Heart right ventricle (tissue), 16 donors: Measurements from ENCODE around the gene LGR6. TPM values are rescaled to one million over a fixed set of nuclear protein-coding genes. Genes with fewer than 3 reads are reported as not detected.

ENCODE experiments used
- ATAC-seq, 8 donors: fragments of 200-7000 bp; cut with Tn5 transposase; one replicate each; pipeline ENCODE4 v1.9.1; 2020; ENCODE audit warnings: mild to moderate bottlenecking in 8 of 8, moderate library complexity in 8 of 8, moderate number of reproducible peaks in 1 of 8
- DNase-seq, 2 donors: peaks; one replicate each; pipeline ENCODE4 v3.0.0-alpha.2; 2020
- H3K27ac ChIP-seq, 10 donors: fragments of 200-600 bp; sonication (generic) in 2 of 10; one replicate each; pipeline versions ENCODE4 v1.5.0 to v1.8.0; 2020 to 2022; ENCODE audit warnings: mild to moderate bottlenecking in 3 of 10
- H3K27me3 ChIP-seq, 7 donors: fragments of 200-600 bp; one replicate each; pipeline ENCODE4 v1.8.0; 2021 to 2022; ENCODE audit warnings: mild to moderate bottlenecking in 2 of 7
- H3K36me3 ChIP-seq, 9 donors: fragments of 200-600 bp; sonication (generic) in 1 of 9; one replicate each; pipeline versions ENCODE4 v1.5.0 to v1.8.0; 2020 to 2022; ENCODE audit warnings: mild to moderate bottlenecking in 2 of 9
- H3K4me1 ChIP-seq, 9 donors: fragments of 200-600 bp; sonication (generic) in 1 of 9; one replicate each; pipeline versions ENCODE4 v1.5.0 to v1.8.0; 2020 to 2022; ENCODE audit warnings: mild to moderate bottlenecking in 4 of 9
- H3K4me3 ChIP-seq, 10 donors: fragments of 200-600 bp; sonication (generic) in 2 of 10; one replicate each; pipeline versions ENCODE4 v1.5.0 to v1.8.0; 2020 to 2022; ENCODE audit warnings: mild to moderate bottlenecking in 7 of 10, moderate library complexity in 2 of 10
- H3K9me3 ChIP-seq, 11 donors: fragments of 200-600 bp in 10 of 11; sonication (generic) in 2 of 11; one replicate each; pipeline versions ENCODE4 v1.5.0 to v1.8.0; 2013 to 2022; ENCODE audit warnings: mild to moderate bottlenecking in 2 of 11, control low read depth in 1 of 11, moderate library complexity in 1 of 11
- WGBS, 2 donors: extraction: QIAGEN DNeasy Blood & Tissue Kit; methylation state at CpG; one replicate each; pipeline ENCODE4 v1.1.7; 2013; ENCODE audit warnings: inconsistent platforms in 1 of 2; 5-methylcytosine and 5-hydroxymethylcytosine counted together
- intact Hi-C, 10 donors: fragments of 100-400 bp; cut with DNase I; formaldehyde crosslinking; loops; one replicate each; pipeline versions ENCODE4 v1.11.1 to v1.14.2; 2022
- polyA plus RNA-seq, 2 donors: library from polyadenylated mRNA; stranded (reverse); fragments of 200-250 nt; gene quantifications; one replicate each; pipeline ENCODE4 v1.2.3, GENCODE V29; 2013
- total RNA-seq, 10 donors: library from RNA; stranded (reverse); fragmentation: NEBNext Ultra II Directional in 3 of 10; extraction: Animal tissue kit (Norgen Biotek cat#: 25700) in 3 of 10; gene quantifications; one replicate each; pipeline versions ENCODE4 v1.2.1 to v1.2.4, GENCODE V29; 2021 to 2023
- TF ChIP-seq, protein P1 (sequence below), 9 donors: fragments of 200-600 bp; sonication (generic) in 2 of 9; IDR thresholded peaks; one replicate each; pipeline versions ENCODE4 v1.5.0 to v1.8.0; 2021 to 2022; ENCODE audit warnings: antibody characterized with exemption in 9 of 9, mild to moderate bottlenecking in 5 of 9, moderate library complexity in 1 of 9
- donor health status: Arrhythmogenic right ventricular cardiomyopathy.
- donor health status: ischemic (EF 13 %, LVEDD 7.1; RV severe dilation, severe dysfunction).
- donor health status: healthy with polysubstance abuse.
- donor health status: DM: no; HTN: yes; CAD: no.
- donor health status: DM: no; HTN: no; CAD: no.
- donor health status: ischemic (EF 25% LVEDD 6.9; RV normal size, moderate dysfunction).
- donor health status: ischemic (EF 25% LVEDD 5.7; RV mildly dilated, moderate dysfunction).
- donor health status: healthy.
- donor health status: DM: yes; HTN: yes; CAD: no.
- donor health status: Ischemic cardiomyopathy.
- donor health status: ischemic (EF 35%, LVEDD 5.7; RV mildly dilated, moderate dysfunction).
- donor health status: nonischemic (EF 11% LVEDD 7.7; RV severe dilation, severe dysfunction).
- donor health status: DM: yes; HTN: yes; CAD: no.
- donor health status: PGD.
- donor health status: ischemic (EF 29% LVEDD 5.4; RV normal size, mild dysfunction).
- donor health status: nonischemic (EF 23%, LVEDD 6.1; RV moderate dilation, normal function).

LGR6 gene
- total and polyA plus RNA-seq, 12 donors: 0.19 to 13.5 (median 2.2) TPM

DNA sequence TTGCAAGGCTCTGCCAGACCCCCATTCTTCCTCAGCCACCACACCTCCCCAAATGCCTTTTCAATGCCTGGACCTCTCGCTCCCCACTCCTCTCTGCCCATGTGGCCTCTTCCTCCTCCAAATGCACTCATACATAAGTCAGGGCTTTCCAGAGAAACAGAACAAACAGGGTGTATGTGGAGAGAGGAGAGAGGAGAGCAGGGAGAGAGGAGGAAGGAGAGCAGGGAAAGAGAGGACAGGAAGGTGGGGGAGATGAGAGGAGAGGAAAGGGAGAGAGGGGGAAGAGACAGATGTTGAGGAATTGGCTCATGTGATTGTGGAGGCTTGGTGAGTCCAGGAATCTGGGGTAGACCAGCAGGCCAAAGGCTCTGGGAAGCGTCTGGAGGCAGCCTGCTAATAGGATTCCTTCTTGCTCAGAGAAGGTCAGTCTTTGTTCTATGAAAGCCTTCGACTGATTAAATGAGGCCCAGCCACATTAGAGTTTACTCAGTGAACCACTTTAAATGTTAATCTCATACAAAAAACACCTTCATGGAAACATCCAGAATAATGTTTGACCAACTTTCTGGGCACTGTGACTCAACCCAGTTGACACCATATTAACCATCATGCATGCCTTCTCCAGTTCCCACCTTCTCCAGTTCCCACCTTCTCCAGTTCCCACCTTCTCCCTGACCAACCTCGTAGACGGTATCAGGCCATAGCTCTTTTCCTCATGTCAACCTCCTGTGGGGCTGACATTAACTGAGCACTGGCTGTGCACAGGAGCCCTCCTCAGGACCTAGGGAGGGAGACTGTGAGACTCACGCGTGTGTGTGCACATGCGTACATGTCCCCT, 11.3 kb upstream of the LGR6 start:
- Histone ChIP-seq H3K27ac (no peak overlapping the region), H3K4me3 (no peak overlapping the region), H3K36me3 (no peaks in the 10 kb centered on the region), H3K9me3 (no peaks in the 10 kb centered on the region), H3K4me1 (peaks cover 0 to 6% (median 0%) of the 10 kb centered on the region in 9 donors), H3K27me3 (peaks cover 0 to 24% (median 6%) of the 10 kb centered on the region in 7 donors)
- ATAC-seq (no peak), DNase-seq (no peak)
- intact Hi-C loops: loop anchor here in 1 of 10 donors (5.0 kb wide), 1 partner anchor 535 kb away; no protein-coding TSS in a partner anchor
- WGBS, 2 donors: 86 to 92% methylated on average over 8 of the region's 8 CpGs
- TF ChIP-seq, protein P1, sequence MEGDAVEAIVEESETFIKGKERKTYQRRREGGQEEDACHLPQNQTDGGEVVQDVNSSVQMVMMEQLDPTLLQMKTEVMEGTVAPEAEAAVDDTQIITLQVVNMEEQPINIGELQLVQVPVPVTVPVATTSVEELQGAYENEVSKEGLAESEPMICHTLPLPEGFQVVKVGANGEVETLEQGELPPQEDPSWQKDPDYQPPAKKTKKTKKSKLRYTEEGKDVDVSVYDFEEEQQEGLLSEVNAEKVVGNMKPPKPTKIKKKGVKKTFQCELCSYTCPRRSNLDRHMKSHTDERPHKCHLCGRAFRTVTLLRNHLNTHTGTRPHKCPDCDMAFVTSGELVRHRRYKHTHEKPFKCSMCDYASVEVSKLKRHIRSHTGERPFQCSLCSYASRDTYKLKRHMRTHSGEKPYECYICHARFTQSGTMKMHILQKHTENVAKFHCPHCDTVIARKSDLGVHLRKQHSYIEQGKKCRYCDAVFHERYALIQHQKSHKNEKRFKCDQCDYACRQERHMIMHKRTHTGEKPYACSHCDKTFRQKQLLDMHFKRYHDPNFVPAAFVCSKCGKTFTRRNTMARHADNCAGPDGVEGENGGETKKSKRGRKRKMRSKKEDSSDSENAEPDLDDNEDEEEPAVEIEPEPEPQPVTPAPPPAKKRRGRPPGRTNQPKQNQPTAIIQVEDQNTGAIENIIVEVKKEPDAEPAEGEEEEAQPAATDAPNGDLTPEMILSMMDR (IDR thresholded peaks at IDR 0.05): no peak

DNA sequence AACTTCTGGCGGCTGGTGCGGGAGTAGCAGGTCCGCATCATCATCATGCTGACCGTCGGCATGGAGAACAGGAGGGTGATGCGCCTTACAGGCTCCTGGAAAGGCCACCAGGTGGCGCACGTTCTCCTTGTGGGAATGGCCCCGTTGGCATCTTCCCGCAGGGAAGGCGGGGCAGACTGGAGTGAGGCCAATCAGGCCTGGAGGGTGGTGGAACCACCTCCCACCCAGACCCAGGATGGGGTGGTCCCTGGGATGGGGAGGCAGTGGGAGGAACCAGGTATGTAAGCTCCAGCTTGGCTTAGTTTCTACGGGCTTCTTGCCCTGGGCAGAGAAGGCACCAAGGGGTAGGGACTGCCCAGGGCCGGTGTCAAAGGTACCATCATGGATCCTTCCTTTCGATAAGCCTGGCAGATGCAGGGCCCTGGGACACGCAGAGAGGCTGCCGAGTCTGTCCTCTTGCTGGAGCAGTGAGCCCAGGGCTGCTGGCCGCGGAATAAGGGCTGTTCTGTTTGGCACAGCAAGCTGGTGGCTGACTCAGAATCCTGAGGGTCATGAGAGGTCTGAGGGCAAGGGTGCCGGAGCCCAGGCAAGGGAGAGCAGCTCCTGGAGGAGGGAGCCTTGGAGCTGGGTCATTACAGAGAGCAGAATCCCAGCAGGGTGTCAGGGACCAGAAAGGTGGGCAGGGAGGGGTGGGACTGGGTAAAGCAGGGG, 8.7 kb upstream of the LGR6 start:
- no peak overlapping the region for H3K4me3 ChIP-seq
- TF ChIP-seq, protein P1 (IDR thresholded peaks at IDR 0.05): peak; percentile 57 to 84 (median 80)
- peaks cover 0 to 6% (median 0%) of the 10 kb centered on the region in 9 donors for H3K4me1 ChIP-seq
- ATAC-seq (peak; percentile 37 to 78 (median 72)), DNase-seq (peak; percentile 65 to 80)
- H3K27me3 ChIP-seq: peaks cover 0 to 27% (median 6%) of the 10 kb centered on the region in 7 donors
- WGBS, 2 donors: 17 to 22% methylated on average over 19 of the region's 19 CpGs
- no peaks in the 10 kb centered on the region for H3K36me3 ChIP-seq
- no peak overlapping the region for H3K27ac ChIP-seq
- H3K9me3 ChIP-seq: no peaks in the 10 kb centered on the region
- intact Hi-C loops: loop anchor here in 7 of 10 donors (1.0 to 5.0 kb wide), 3 partner anchors 132 to 534 kb away; no protein-coding TSS in a partner anchor

DNA sequence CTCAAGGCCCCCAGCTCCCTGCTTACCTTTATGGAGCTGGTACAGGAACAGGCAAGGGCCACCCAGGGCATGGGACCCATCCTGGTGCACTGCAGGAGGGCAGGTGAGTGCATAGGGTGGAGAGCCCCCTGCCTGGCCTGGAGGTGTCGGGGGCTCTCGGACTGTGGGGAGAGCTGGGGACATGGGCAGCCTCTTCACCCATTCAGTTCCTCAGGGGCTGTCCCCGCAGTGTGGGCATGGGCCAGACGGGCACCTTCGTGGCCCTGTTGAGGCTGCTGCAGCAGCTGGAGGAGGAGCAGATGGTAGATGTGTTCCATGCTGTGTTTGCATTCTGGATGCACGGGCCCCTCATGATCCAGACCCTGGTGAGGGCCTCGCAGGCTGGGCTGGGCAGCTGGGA, 7.3 kb upstream of the LGR6 start:
- Histone ChIP-seq H3K36me3 (no peaks in the 10 kb centered on the region), H3K27ac (no peak overlapping the region), H3K9me3 (no peaks in the 10 kb centered on the region), H3K27me3 (peaks cover 0 to 26% (median 6%) of the 10 kb centered on the region in 7 donors), H3K4me1 (peaks cover 0 to 6% (median 0%) of the 10 kb centered on the region in 9 donors), H3K4me3 (no peak overlapping the region)
- TF ChIP-seq, protein P1 (IDR thresholded peaks at IDR 0.05): no peak
- ATAC-seq: no peak
- DNase-seq: no peak
- WGBS, 2 donors: 87 to 88% methylated on average over 7 of the region's 7 CpGs
- intact Hi-C loops: loop anchor here in 4 of 10 donors (5.0 kb wide), 2 partner anchors 131 to 531 kb away; no protein-coding TSS in a partner anchor

DNA sequence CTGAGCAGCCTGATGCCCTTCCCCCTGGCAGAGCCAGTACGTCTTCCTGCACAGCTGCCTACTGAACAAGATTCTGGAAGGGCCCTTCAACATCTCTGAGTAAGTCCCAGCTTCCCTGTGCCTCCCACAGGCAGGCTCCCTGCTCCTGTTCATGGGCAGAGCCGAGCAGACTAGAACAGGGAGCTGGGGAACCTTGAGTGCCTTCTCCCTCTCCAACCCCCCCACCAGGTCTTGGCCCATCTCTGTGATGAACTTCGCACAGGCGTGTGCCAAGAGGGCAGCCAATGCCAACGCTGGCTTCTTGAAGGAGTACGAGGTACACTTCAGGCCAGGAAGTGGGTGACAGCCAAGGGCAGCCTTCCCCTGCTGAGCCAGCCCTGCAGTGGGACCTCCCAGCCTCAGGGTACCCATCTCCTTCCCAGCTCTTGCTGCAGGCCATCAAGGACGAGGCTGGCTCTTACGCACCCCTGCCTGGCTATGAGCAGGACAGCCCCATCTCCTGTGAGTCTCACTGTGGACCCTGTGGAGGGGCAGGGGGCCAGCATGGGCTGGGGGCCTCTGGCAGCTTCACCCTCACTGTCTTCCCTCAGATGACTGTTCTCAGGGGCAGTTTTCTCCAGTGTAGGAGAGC, 6.4 kb upstream of the LGR6 start:
- no peaks in the 10 kb centered on the region for H3K9me3 ChIP-seq
- WGBS, 2 donors: 71 to 77% methylated on average over 8 of the region's 8 CpGs
- H3K27me3 ChIP-seq: peaks cover 0 to 21% (median 6%) of the 10 kb centered on the region in 7 donors
- no peak overlapping the region for H3K27ac ChIP-seq
- no peak for DNase-seq
- no peak overlapping the region for H3K4me3 ChIP-seq
- H3K4me1 ChIP-seq: peaks cover 0 to 6% (median 0%) of the 10 kb centered on the region in 9 donors
- TF ChIP-seq, protein P1 (IDR thresholded peaks at IDR 0.05): no peak
- intact Hi-C loops: loop anchor here in 4 of 10 donors (5.0 kb wide), 2 partner anchors 130 to 530 kb away; no protein-coding TSS in a partner anchor
- ATAC-seq: no peak
- H3K36me3 ChIP-seq: no peaks in the 10 kb centered on the region
